Right atrium auricular region (tissue), 2 donors: ENCODE measurements around the gene URB2. TPM values are rescaled to one million over a fixed set of nuclear protein-coding genes. Genes with fewer than 3 reads are reported as not detected.

Experiments
- DNase-seq: peaks from one replicate; pipeline ENCODE4 v3.0.0-alpha.2; 2019; ENCODE audit warnings: low spot score
- H3K27ac ChIP-seq, 2 donors: fragments of 200-600 bp; sonication (generic); 1 replicate in 1 of 2; 2 replicates in 1 of 2; pipeline ENCODE4 v1.5.1; 2016 to 2019
- H3K27me3 ChIP-seq, 2 donors: fragments of 200-600 bp; sonication (generic); one replicate each; pipeline versions ENCODE4 v1.5.1 to v1.6.0; 2017 to 2019
- H3K36me3 ChIP-seq: fragments of 200-600 bp; sonication (generic); one replicate; pipeline ENCODE4 v1.5.1; 2016
- H3K4me1 ChIP-seq, 2 donors: fragments of 200-600 bp; sonication (generic); one replicate each; pipeline versions ENCODE4 v1.5.1 to v1.6.0; 2017 to 2019
- H3K4me3 ChIP-seq, 2 donors: fragments of 200-600 bp; sonication (generic); 1 replicate in 1 of 2; 2 replicates in 1 of 2; pipeline ENCODE4 v1.5.1; 2017 to 2019; ENCODE audit warnings: mild to moderate bottlenecking in 1 of 2, moderate library complexity in 1 of 2
- H3K9me3 ChIP-seq, 2 donors: fragments of 200-600 bp; sonication (generic); one replicate each; pipeline ENCODE4 v1.5.1; 2019
- total RNA-seq, 2 donors: library from RNA; depleted of rRNA; stranded (reverse); fragments of >200 nt; gene quantifications; one replicate each; pipeline ENCODE4 v1.1.0, GENCODE V29; 2016
- TF ChIP-seq, protein P1 (sequence below), 2 donors: fragments of 200-600 bp; sonication (generic); IDR thresholded peaks; one replicate each; pipeline ENCODE4 v1.5.1; 2019; ENCODE audit warnings: antibody characterized with exemption in 2 of 2

Gene URB2
- total RNA-seq, 2 donors from 2014 or later = 4.5 to 7.1 TPM

DNA sequence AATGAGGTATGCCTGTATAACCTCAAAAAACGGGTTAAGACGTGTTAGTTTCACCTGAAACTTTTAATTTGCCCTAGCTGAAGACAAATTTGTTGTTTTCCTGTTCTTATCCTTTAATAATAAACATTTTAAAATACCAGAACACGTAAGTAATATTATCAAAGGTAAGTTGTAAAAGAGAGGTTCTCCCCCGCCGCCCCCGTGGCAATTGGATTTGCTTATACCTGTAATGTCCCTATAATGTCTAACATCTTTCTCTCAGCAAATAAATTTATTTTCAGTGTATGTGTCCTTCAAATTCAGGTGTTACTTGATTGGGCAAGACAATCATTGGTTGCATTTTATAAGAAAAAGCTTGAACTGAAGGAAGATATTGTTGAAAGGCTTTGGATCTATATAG, 5.9 kb downstream of the URB2 start:
- Histone ChIP-seq H3K36me3 (peaks cover 34% of the 10 kb centered on the region), H3K9me3 (no peaks in the 10 kb centered on the region), H3K4me1 (peaks cover 0 to 7% of the 10 kb centered on the region in 2 donors), H3K4me3 (no peak overlapping the region), H3K27ac (no peak overlapping the region), H3K27me3 (no peaks in the 10 kb centered on the region)
- no peak for DNase-seq
- TF ChIP-seq, protein P1, sequence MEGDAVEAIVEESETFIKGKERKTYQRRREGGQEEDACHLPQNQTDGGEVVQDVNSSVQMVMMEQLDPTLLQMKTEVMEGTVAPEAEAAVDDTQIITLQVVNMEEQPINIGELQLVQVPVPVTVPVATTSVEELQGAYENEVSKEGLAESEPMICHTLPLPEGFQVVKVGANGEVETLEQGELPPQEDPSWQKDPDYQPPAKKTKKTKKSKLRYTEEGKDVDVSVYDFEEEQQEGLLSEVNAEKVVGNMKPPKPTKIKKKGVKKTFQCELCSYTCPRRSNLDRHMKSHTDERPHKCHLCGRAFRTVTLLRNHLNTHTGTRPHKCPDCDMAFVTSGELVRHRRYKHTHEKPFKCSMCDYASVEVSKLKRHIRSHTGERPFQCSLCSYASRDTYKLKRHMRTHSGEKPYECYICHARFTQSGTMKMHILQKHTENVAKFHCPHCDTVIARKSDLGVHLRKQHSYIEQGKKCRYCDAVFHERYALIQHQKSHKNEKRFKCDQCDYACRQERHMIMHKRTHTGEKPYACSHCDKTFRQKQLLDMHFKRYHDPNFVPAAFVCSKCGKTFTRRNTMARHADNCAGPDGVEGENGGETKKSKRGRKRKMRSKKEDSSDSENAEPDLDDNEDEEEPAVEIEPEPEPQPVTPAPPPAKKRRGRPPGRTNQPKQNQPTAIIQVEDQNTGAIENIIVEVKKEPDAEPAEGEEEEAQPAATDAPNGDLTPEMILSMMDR (IDR thresholded peaks at IDR 0.05) = no peak

DNA sequence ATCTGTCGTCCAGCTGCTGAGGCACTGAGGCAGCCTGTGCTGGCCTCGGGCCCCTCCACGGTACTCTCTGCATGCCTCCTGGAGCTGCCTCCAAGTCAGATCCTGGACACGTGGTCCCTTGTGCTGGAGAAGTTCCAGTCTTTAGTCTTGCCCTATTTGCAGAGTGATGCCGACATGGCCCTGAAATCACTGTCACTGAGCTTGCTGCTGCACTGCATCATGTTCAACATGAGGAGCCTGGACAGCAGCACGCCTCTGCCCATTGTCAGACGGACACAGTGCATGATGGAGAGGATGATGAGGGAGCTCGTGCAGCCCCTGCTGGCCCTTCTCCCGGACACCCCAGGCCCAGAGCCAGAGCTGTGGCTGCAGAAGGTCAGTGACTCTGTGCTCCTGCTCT, 10.0 kb downstream of the URB2 start:
- H3K27ac ChIP-seq = no peak overlapping the region

DNA sequence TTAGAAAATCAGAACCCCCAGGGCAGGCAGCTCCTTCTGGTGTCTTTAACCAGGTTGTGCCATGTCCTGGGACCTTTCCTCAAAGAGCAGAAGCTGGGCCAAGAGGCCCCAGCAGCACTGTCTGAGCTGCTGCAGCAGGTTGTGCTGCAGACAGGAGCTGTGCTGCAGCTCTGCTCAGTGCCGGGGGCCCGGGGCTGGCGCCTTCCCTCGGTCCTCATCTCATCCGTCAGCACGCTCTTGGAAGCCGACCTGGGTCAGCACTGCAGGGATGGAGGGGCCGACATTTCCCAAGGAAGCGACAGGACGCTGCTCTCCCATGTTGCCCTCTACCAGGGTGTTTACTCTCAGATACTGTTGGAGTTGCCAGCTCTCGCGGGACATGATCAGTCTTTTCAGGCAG, 11.7 kb downstream of the URB2 start:
- Histone ChIP-seq H3K9me3 (no peaks in the 10 kb centered on the region), H3K36me3 (peaks cover 40% of the 10 kb centered on the region), H3K27ac (no peak overlapping the region), H3K27me3 (no peaks in the 10 kb centered on the region), H3K4me1 (peaks cover 0 to 12% of the 10 kb centered on the region in 2 donors), H3K4me3 (no peak overlapping the region)
- TF ChIP-seq, protein P1 (IDR thresholded peaks at IDR 0.05) = no peak
- no peak for DNase-seq

More for the DNA sequence above, 10.0 kb downstream of the URB2 start:
- peaks cover 0 to 3% of the 10 kb centered on the region in 2 donors for H3K4me1 ChIP-seq
- no peak for DNase-seq
- H3K9me3 ChIP-seq = no peaks in the 10 kb centered on the region
- H3K27me3 ChIP-seq = no peaks in the 10 kb centered on the region
- peaks cover 42% of the 10 kb centered on the region for H3K36me3 ChIP-seq
- TF ChIP-seq, protein P1 (IDR thresholded peaks at IDR 0.05) = no peak
- H3K4me3 ChIP-seq = no peak overlapping the region

DNA sequence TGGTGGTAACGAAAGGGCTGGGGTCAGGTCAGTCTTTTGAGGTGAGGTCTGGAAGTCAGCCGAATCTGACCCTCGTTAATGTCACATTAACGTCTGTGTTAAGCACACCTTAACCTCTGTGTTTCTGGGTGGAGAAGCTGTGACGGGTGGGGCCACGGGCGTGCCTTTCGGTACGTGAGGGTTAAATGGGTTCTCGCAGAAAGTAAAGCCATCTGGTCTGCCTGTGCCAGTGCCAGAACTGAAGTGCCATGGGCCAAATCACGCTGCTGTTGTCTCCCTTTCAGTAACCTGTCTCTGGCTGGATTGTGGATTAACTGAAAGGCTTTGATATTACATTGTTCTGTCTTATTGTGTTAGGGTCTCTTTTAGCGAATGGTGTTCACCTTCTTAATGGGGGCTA, 14.4 kb downstream of the URB2 start:
- Histone ChIP-seq H3K27ac (no peak overlapping the region), H3K9me3 (no peaks in the 10 kb centered on the region), H3K4me3 (no peak overlapping the region), H3K4me1 (peaks cover 0 to 12% of the 10 kb centered on the region in 2 donors), H3K27me3 (no peaks in the 10 kb centered on the region), H3K36me3 (peaks cover 37% of the 10 kb centered on the region)
- no peak for DNase-seq
- TF ChIP-seq, protein P1 (IDR thresholded peaks at IDR 0.05) = no peak

DNA sequence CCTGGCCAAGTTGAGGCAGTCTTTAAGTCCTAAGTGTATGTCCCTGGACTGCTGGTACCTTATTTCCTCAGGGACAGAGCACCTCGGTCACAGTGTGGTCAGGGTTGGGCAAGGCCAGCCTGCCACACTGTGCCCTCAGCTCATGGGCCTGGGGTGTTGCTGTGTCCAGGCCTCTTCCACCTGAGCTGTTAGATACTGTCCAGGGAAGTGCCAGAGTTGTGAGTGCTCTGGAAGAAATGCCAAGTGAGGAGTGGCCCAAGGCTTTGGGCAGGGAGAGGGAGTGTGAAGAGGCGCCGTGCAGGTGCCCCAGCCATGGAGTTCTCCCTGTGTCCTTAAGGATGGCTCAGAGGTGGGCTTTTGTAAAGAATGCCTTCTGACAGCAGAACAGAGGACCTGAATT, 15.3 kb downstream of the URB2 start:
- Histone ChIP-seq H3K4me1 (peaks cover 0 to 12% of the 10 kb centered on the region in 2 donors), H3K27ac (no peak overlapping the region), H3K27me3 (no peaks in the 10 kb centered on the region), H3K9me3 (no peaks in the 10 kb centered on the region), H3K4me3 (no peak overlapping the region), H3K36me3 (peaks cover 37% of the 10 kb centered on the region)
- TF ChIP-seq, protein P1 (IDR thresholded peaks at IDR 0.05) = no peak
- DNase-seq = no peak

DNA sequence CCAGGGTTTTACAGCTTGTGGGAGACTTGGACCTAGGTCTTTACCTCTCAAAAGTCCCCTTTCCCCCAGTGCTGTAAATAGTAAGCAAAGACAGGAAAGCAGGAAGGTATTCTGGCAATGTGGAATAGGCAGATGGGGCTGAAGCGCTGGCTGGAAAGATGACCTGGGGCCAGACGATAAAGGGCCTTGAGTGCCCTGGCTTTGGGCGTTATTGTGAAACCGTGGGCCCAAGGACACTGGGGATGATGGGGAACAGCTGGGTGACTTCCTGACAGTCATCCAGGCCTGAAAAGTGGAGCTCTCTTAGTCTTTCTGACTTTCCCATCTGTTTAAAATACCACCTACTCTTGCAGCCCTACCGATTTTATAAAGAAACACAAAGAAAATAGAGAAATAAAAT, 16.3 kb downstream of the URB2 start:
- H3K36me3 ChIP-seq = peaks cover 37% of the 10 kb centered on the region
- H3K4me3 ChIP-seq = no peak overlapping the region
- H3K27ac ChIP-seq = no peak overlapping the region
- DNase-seq = no peak
- no peaks in the 10 kb centered on the region for H3K9me3 ChIP-seq
- H3K4me1 ChIP-seq = peaks cover 0 to 12% of the 10 kb centered on the region in 2 donors
- TF ChIP-seq, protein P1 (IDR thresholded peaks at IDR 0.05) = no peak
- no peaks in the 10 kb centered on the region for H3K27me3 ChIP-seq
